SHP77 (cell line): ENCODE data around the gene LRRC3.

Experiments used
- DNase-seq, 2 experiments: peaks; one replicate each; lab custom pipeline; 2025; lab: John Stamatoyannopoulos, UW

The LRRC3 gene

GRCh38 chr21:44440241-44441040, 14.9 kb upstream of the LRRC3 start:
- DNase-seq, result no peak

- DNase-seq, result no peak
These were observed 14.3 kb upstream of the LRRC3 start for GRCh38 chr21:44441041-44441400.

DNA sequence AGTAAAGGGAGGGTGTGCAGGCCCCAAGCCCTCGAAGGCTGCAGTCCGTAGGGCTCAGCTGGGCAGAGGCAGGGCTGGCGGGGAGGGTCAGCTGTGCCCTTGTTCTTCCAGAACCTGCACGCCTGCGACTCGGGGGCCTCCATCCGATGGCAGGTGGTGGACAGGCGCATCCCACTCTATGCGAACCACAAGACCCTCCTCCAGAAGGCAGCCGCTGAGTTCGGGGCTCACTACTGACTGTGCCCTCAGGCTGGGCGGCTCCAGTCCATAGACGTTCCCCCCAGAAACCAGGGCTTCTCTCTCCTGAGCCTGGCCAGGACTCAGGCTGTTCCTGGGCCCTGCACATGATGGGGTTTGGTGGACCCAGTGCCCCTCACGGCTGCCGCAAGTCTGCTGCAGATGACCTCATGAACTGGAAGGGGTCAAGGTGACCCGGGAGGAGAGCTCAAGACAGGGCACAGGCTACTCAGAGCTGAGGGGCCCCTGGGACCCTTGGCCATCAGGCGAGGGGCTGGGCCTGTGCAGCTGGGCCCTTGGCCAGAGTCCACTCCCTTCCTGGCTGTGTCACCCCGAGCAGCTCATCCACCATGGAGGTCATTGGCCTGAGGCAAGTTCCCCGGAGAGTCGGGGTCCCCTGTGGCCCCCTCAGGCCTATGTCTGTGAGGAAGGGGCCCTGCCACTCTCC, 13.6 kb upstream of the LRRC3 start:
- DNase-seq, result no peak

GRCh38 chr21:44442266-44443125, 12.8 kb upstream of the LRRC3 start:
- DNase-seq, result no peak

GRCh38 chr21:44443291-44443890, 11.9 kb upstream of the LRRC3 start:
- DNase-seq, result no peak

DNA sequence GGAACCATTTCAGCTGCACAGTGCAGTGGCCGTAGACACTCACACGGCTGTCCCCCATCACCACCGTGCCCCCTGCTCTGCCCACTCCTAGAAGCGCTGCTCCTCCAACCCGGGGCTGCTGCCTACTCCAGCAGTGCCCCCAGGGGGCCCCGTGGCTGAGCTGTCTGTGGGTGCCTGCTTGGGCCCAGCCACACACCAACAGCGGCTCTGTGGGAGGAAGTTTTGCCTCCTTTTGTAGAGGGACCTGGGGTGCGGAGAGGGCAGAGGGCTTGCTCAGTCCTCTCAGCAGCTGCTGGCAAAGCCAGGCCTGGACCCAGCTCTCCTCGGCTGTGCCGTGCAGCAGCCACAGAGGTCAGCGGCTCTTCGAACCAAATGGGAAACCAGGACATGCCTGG, 11.4 kb upstream of the LRRC3 start:
- no peak for DNase-seq

DNA sequence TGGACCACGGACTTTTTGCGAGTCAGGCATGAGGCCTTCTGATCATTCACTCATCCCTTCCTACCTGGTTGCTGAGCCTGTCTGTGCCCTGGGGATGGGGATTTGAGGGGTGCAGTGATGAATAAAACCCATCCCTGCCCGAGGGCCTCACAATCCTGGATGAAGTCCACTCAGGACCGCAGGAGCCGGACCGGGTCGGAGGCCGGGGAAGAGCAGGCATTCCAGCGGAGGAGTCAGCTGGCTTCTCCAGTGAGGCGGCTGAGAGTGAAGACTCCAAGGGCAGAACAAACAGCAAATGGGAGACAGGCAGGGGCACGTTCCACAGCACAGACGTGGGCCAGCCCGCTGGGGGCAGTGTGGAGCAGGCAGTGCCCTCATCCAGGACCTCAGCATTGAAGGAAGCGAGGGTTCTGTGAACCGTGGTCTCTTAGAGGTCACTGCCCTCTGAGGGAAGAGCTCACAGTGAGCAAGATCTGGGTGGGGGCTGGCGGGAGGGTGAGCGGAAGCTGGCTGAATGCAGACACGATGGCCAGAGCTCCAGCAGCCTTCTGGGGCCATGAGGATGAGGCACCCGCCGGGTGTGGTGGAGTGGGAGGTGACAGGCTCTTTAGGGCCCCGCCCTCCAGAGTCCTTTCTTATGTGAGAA, 10.9 kb upstream of the LRRC3 start:
- peak in 1 of 2 experiments; percentile 35 for DNase-seq

DNA sequence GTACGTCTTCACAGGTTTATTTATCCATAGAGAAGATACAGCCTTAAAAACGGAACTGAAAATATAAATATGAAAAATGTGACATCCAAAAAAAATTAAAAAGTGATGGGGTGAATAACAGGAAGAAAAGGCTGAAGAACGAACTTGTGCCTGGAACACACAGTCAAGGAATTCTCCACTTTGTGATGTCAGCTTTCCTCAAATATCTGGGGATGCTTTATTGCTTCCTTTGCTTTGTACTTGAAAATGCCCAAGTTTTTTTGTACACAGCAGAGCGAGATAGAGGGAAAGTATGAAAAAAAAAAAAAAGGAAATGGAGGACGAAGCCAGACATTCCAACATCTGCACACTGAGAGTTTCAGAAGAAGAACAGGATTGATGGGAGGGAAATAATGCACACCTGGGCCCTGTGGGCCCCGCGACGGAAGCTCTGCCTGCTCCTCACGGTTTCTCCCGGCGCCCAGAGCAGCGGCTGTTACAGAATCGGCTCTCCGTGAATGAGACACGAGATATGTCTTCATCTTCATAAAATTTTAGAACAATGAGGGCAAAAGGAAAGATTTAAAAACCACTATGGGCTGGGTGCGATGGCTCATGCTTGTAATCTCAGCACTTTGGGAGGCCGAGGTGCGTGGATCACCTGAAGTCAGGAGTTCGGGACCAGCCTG, 10.0 kb upstream of the LRRC3 start:
- no peak for DNase-seq

- DNase-seq, result no peak
These were observed 6.6 kb upstream of the LRRC3 start for GRCh38 chr21:44448651-44449131.

GRCh38 chr21:44449473-44450363, 5.6 kb upstream of the LRRC3 start:
- DNase-seq, result peak in 1 of 2 experiments; percentile 27

DNA sequence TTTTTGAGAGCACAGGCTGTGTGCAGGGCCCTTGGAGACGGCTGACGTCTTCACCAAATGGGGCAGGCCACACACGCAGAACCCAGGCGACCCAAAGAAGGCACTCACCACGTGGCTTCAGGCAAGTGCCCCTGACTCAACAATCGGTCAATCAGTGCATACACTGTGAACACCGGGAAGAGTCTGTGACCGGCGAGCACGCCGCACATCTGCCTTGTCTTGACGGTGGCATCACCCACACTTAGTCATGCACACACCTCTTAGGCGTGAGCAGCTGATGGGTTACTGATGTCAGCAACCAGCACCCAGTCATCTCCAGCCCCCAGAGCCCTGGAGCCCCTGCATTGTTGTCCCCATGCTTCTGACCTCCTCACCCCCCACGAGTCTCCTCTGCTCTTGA, 4.9 kb upstream of the LRRC3 start:
- DNase-seq, result no peak

DNA sequence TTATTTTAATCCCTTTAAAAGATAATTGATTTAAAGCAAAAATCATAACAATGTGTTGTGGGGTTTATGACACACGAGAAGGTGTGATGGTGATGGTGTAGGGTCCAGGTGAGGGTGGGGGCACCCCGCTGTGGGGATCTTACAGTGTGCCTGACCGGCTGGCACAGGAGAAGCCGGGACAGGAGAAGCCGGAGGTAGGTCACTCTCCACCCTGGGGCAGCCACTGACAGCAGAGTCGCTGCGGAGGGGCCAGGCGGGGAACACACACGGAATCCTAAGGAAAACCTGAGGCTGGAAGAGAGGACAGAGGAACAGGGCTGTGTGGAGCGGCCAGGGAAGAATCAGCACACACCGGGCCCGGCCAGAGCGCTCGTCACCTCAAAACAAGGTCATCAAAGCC, 4.3 kb upstream of the LRRC3 start:
- DNase-seq, result no peak

- DNase-seq, result no peak
These were observed 2.2 kb upstream of the LRRC3 start for GRCh38 chr21:44453120-44453519.

- no peak for DNase-seq
These were observed 1.3 kb upstream of the LRRC3 start for GRCh38 chr21:44454058-44454457.

DNA sequence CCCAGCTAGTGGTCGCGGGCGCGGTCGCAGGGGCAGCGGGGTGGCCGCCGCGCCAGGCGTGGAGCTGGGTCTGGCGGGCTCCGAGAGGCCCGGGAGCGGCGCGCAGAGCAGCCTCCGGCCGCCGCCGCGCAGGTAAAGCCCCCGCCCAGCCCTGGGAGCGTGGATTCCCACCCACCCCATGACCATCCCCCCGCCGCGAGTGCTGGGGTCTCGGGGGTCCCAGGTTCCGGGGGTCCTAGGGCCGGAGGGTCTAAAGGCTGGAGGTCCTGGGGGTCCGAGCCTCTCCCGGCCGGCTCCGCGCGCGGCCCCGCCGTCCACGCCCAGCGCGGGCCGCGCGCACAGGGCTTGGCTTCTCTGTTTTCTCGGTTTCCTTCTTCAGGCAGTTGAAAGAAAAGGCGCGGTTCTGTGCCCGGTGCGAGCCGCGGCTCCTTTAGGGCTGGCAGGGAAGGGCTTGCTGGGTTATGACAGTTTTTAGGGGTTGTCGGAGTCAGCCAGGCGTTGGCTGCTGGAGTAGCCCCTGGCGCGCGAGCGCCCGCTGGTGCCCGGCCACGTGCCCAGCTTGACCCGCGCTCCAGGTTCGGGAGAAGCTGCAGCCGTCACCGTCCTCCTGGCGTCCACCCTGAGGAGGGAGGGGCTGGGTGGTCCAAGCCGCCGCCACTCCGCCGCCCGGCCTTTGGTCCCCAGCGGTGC, 359 bp downstream of the LRRC3 start:
- no peak for DNase-seq

- no peak for DNase-seq
These were observed 1.1 kb downstream of the LRRC3 start for GRCh38 chr21:44456214-44456914.

- no peak for DNase-seq
These were observed 1.8 kb downstream of the LRRC3 start for GRCh38 chr21:44456915-44457736.
